SU-DHL-6 (cell line): ENCODE data around the gene OAT.
"Not testable (repeated sequence)": the region's sequence is repeated elsewhere in the genome, so short reads cannot be mapped to it uniquely, and the experiment has no call there.

Experiments used
- H2AFZ ChIP-seq: fragments of 200-600 bp; sonication (generic); 2 replicates; pipeline ENCODE4 v1.6.1; 2014; ENCODE audit warnings: low read depth, mild to moderate bottlenecking, moderate library complexity, mixed read lengths, antibody characterized with exemption, low read length; ENCODE audit not compliant: severe bottlenecking
- H3F3A ChIP-seq: fragments of 200-600 bp; shearing (Covaris generic); 2 replicates; pipeline ENCODE4 v1.6.0; 2016; ENCODE audit warnings: antibody characterized with exemption, mild to moderate bottlenecking; ENCODE audit not compliant: insufficient read depth
- H3K27ac ChIP-seq: fragments of 200-600 bp; sonication (generic); 2 replicates; pipeline ENCODE4 v1.5.1; 2016; ENCODE audit warnings: low read depth, mild to moderate bottlenecking, low read length, moderate library complexity, mixed read lengths
- H3K27me3 ChIP-seq: fragments of 200-600 bp; sonication (generic), shearing (Covaris generic); 2 replicates; pipeline ENCODE4 v1.6.0; 2014; ENCODE audit warnings: mild to moderate bottlenecking, low read length
- H3K36me3 ChIP-seq: fragments of 200-600 bp; sonication (generic); 2 replicates; pipeline ENCODE4 v1.6.1; 2014; ENCODE audit warnings: mild to moderate bottlenecking, low read length, mixed read lengths
- H3K4me2 ChIP-seq: fragments of 300-600, 200-600 bp; shearing (Covaris generic), sonication (generic); 2 replicates; pipeline ENCODE4 v1.6.0; 2014; ENCODE audit warnings: low read length, low read depth, mild to moderate bottlenecking; ENCODE audit not compliant: poor library complexity, severe bottlenecking
- H3K4me3 ChIP-seq: fragments of 200-600 bp; sonication (generic); 2 replicates; pipeline ENCODE4 v1.5.1; 2014; ENCODE audit warnings: antibody characterized with exemption, low read length, mild to moderate bottlenecking, mixed read lengths; ENCODE audit not compliant: insufficient read depth, poor library complexity, severe bottlenecking
- H3K79me2 ChIP-seq: fragments of 200-600 bp; sonication (generic); 2 replicates; pipeline ENCODE4 v1.6.1; 2014; ENCODE audit warnings: mild to moderate bottlenecking, low read length, moderate library complexity; ENCODE audit not compliant: insufficient read depth
- H3K9ac ChIP-seq: fragments of 200-600 bp; sonication (generic); 2 replicates; pipeline ENCODE4 v1.7.0; 2014; ENCODE audit warnings: mild to moderate bottlenecking, low read length
- H3K9me2 ChIP-seq: fragments of 200-600 bp; sonication (generic); replicated peaks from 2 replicates; pipeline ENCODE4 v1.6.1; 2014; ENCODE audit warnings: low read length; ENCODE audit not compliant: insufficient read depth
- H3K9me3 ChIP-seq: fragments of 200-600 bp; sonication (generic); 2 replicates; pipeline ENCODE4 v1.6.1; 2014; ENCODE audit warnings: low read length, mixed read lengths; ENCODE audit not compliant: insufficient read depth
- H4K20me1 ChIP-seq: fragments of 200-600 bp; sonication (generic); 2 replicates; pipeline ENCODE4 v1.6.1; 2014; ENCODE audit warnings: low read depth, mild to moderate bottlenecking, antibody characterized with exemption, low read length, moderate library complexity, mixed read lengths
- EZH2phosphoT487 ChIP-seq: fragments of 200-600 bp; sonication (generic), shearing (Covaris generic); conservative IDR thresholded peaks from 2 replicates; pipeline ENCODE4 v1.6.1; 2018; ENCODE audit warnings: mild to moderate bottlenecking, antibody characterized with exemption, low read length, moderate library complexity, mixed read lengths
- TF ChIP-seq, protein P1 (sequence below): fragments of 200-600 bp; sonication (generic); IDR thresholded peaks from one replicate; pipeline ENCODE4 v1.5.1; 2017; ENCODE audit warnings: antibody characterized with exemption, mild to moderate bottlenecking, low read length, moderate library complexity; ENCODE audit not compliant: insufficient read depth, poor library complexity, severe bottlenecking

OAT gene

DNA sequence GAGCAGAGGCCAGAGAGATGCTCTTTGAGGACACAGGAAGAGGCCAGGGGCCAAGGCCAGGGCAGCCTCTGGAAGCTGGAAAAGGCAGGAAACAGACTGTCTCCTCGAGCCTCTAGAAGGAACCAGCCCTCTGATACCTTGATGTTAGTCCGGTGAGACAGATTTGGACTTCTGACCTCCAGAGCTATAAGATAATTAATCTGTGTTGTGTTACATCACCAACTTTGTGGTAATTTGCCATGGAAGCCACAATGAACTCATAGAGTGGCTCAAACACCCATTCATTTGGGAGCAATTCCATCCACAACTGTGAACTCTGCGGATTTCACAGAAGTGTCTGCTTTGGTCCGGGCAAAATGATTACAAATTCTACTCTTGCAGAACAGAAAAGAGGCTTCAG is 48.7 kb downstream of the OAT start:
- no peaks in the 10 kb centered on the region for H3F3A ChIP-seq
- TF ChIP-seq, protein P1, sequence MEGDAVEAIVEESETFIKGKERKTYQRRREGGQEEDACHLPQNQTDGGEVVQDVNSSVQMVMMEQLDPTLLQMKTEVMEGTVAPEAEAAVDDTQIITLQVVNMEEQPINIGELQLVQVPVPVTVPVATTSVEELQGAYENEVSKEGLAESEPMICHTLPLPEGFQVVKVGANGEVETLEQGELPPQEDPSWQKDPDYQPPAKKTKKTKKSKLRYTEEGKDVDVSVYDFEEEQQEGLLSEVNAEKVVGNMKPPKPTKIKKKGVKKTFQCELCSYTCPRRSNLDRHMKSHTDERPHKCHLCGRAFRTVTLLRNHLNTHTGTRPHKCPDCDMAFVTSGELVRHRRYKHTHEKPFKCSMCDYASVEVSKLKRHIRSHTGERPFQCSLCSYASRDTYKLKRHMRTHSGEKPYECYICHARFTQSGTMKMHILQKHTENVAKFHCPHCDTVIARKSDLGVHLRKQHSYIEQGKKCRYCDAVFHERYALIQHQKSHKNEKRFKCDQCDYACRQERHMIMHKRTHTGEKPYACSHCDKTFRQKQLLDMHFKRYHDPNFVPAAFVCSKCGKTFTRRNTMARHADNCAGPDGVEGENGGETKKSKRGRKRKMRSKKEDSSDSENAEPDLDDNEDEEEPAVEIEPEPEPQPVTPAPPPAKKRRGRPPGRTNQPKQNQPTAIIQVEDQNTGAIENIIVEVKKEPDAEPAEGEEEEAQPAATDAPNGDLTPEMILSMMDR, result no peak
- no peak for TF ChIP-seq EZH2phosphoT487
- H3K4me2 ChIP-seq, result no peak overlapping the region

DNA sequence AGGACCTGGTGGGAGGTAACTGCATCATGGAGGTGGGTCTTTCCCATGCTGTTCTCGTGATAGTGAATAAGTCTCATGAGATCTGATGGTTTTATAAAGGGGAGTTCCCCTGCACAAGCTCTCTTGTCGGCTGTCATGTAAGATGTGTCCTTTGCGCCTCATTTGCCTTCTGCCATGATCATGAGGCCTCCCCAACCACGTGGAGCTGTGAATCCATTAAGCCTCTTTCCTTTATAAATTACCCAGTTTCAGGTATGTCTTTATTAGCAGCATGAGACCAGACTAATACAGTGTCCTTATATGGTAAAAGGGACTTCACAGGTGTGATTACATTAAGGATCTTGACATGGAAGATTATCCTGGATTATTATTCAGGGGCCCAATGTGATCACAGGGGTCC is 49.2 kb downstream of the OAT start:
- not testable (repeated sequence) for H3K4me3 ChIP-seq, H3K79me2 ChIP-seq, H3K4me2 ChIP-seq, H3K9ac ChIP-seq, H2AFZ ChIP-seq, H3K9me2 ChIP-seq, H3K27me3 ChIP-seq, H3F3A ChIP-seq, H3K36me3 ChIP-seq, H4K20me1 ChIP-seq, H3K9me3 ChIP-seq, H3K27ac ChIP-seq

More for the DNA sequence above, 48.7 kb downstream of the OAT start:
- H3K27me3 ChIP-seq, result no peaks in the 10 kb centered on the region
- no peaks in the 10 kb centered on the region for H3K79me2 ChIP-seq
- no peak overlapping the region for H3K27ac ChIP-seq
- no peak overlapping the region for H3K9ac ChIP-seq
- no peaks in the 10 kb centered on the region for H4K20me1 ChIP-seq
- no peaks in the 10 kb centered on the region for H3K9me3 ChIP-seq
- H3K9me2 ChIP-seq, result no peaks in the 10 kb centered on the region
- no peaks in the 10 kb centered on the region for H3K36me3 ChIP-seq
- no peak overlapping the region for H3K4me3 ChIP-seq
- H2AFZ ChIP-seq, result no peak overlapping the region

GRCh38 chr10:124369066-124369465 is 49.7 kb downstream of the OAT start:
- H3K9me2 ChIP-seq, result no peaks in the 10 kb centered on the region
- TF ChIP-seq, protein P1, result no peak
- TF ChIP-seq EZH2phosphoT487, result no peak
- no peaks in the 10 kb centered on the region for H3F3A ChIP-seq
- no peaks in the 10 kb centered on the region for H3K36me3 ChIP-seq
- H4K20me1 ChIP-seq, result no peaks in the 10 kb centered on the region
- no peak overlapping the region for H3K9ac ChIP-seq
- H3K4me3 ChIP-seq, result no peak overlapping the region
- no peak overlapping the region for H3K4me2 ChIP-seq
- no peak overlapping the region for H3K27ac ChIP-seq
- H2AFZ ChIP-seq, result no peak overlapping the region
- H3K79me2 ChIP-seq, result no peaks in the 10 kb centered on the region
- H3K27me3 ChIP-seq, result no peaks in the 10 kb centered on the region
- no peaks in the 10 kb centered on the region for H3K9me3 ChIP-seq

GRCh38 chr10:124367936-124368335 is 50.8 kb downstream of the OAT start:
- H3K9ac ChIP-seq, result no peak overlapping the region
- no peaks in the 10 kb centered on the region for H3K27me3 ChIP-seq
- no peak for TF ChIP-seq EZH2phosphoT487
- TF ChIP-seq, protein P1, result no peak
- H2AFZ ChIP-seq, result no peak overlapping the region
- no peaks in the 10 kb centered on the region for H3K9me2 ChIP-seq
- H4K20me1 ChIP-seq, result no peaks in the 10 kb centered on the region
- H3K9me3 ChIP-seq, result no peaks in the 10 kb centered on the region
- H3K79me2 ChIP-seq, result no peaks in the 10 kb centered on the region
- no peak overlapping the region for H3K27ac ChIP-seq
- no peak overlapping the region for H3K4me2 ChIP-seq
- no peaks in the 10 kb centered on the region for H3K36me3 ChIP-seq
- no peaks in the 10 kb centered on the region for H3F3A ChIP-seq
- no peak overlapping the region for H3K4me3 ChIP-seq
